Stimulated activated CD4-positive, alpha-beta T cell treated with anti-CD3 and anti-CD28 coated beads, Interleukin-2, amount 100 ng/mL, for 24 hours (primary cell): ENCODE results near the gene MAPK10.

ENCODE experiments used
- DNase-seq, 2 donors: peaks; one replicate each; pipeline ENCODE4 v3.0.0-alpha.2; 2020

The MAPK10 gene

DNA sequence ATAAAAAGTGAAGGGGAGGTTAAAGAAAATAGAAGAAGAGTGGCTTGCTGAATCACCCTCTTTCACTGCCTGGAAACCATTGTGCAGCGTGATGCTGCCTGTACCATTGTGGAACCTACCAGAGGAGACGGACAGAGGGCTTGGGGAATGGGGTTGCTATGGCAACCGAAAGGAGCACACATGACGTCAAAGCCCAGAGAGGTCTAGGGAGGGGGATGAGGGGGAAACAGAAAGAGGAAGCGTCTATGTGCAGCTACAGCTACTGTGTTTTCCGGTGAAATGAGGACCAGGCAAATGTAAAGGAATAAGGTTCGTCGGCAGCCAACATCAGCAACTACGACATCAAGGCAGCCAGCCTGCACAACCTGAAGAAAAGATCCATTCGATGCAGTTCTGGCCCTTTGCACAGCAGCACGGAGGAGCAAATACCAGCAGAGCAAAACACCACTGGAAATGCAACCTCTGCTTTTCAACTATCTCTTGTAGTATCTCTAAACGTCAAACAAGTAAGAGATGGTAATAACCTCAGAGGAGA lies at the start of gene MAPK10:
Gene MAPK10, minus strand, starts transcription at position 110 of the 535 bp plus-strand sequence.
- DNase-seq, result peak; percentile 24

GRCh38 chr4:86403575-86403974 lies 43.7 kb upstream of the MAPK10 start:
- DNase-seq, result no peak

DNA sequence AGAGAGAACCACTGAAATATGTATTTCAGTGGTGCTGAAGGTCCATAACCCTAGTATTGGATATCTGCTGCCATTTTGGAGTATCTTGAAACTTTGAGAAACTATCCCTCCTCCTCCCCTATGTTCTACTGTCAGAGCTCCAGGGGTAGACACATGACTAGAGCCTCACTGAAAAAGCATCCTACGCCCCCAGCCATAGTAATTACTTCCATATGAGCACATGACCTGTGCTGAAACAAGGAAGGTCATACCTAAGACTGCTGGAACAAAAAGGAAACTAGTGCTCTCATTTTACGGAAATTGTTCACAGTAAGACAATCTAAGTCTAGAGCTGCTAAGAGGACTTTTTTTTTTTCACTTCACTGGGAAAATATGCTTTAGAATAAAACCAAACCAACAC lies 42.0 kb upstream of the MAPK10 start:
- DNase-seq, result no peak

- no peak for DNase-seq
Observed at GRCh38 chr4:86400216-86400615, 40.4 kb upstream of the MAPK10 start.

DNA sequence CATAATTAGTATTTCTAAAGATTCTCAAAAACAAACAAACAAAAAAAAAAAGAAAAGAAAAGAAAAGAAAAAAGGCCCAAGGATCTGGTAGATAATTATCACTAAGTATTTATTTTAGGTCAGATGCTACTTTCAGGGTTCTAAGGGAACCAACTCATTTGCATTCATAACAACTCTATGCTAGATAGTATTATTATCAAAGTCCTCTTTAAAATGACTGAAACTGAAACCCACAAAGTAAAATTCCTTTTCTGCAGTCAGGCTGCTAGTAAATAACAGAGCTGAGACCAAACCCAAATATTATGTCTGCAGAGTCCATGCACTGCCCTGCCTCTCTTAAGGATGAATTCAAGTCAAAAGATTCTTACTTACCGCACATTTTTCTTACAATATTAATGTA lies 38.3 kb upstream of the MAPK10 start:
- no peak for DNase-seq

DNA sequence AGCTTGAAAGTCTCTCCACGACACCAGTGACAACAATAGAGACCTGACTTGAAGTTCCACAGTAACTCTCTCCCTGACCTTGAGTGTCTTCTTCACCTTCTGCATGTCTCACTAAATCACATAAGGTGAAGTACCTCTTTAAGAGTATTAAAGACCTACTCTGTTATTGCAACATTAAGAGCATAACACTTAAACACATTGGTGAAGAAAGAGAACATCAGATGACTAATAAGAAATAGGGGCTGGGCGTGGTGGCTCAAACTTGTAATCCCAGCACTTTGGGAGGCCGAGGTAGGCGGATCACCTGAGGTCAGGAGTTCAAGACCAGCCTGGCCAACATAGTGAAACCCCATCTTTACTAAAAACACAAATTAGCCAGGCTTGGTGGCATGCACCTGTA lies 33.9 kb upstream of the MAPK10 start:
- no peak for DNase-seq

- no peak for DNase-seq
Observed at GRCh38 chr4:86389664-86390063, 29.8 kb upstream of the MAPK10 start.

DNA sequence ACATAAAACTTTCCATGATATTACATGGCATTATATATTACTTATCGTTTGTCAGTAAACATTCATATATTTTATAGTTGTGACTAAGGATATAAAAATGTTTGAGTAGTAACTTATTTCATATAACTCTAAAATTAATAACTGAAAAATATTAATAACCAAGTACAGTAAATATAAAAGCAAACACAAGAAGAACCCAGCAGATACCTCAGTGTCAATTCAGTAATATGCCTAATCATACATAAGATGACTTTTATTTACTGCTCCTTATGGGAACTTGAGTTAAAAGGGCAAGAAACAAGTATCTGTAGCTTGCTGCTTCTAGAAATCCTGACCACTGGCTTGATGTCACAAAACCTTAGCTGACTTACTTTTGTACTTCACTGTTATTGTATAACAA lies 28.4 kb upstream of the MAPK10 start:
- no peak for DNase-seq

- no peak for DNase-seq
Observed at GRCh38 chr4:86386817-86387415, 27.1 kb upstream of the MAPK10 start.

DNA sequence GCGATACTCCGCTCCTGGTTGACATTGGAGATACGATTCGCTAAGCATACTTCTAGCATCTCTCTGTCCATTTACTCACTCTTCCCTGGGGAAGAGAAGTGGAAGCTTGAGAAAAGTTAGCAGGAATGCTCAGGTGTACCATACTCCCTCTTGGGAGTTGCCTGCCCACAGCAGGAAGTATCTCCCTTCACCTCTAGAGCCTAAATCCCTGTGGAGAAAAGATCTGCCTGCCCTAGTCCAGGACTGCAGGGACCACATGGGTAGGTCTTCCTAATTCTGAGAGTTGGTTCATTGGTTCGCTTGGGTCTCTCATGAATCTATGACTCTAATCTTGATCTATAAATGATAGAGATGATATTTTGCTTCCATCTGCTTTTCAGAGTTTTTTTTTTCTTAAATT lies 26.3 kb upstream of the MAPK10 start:
- no peak for DNase-seq

DNA sequence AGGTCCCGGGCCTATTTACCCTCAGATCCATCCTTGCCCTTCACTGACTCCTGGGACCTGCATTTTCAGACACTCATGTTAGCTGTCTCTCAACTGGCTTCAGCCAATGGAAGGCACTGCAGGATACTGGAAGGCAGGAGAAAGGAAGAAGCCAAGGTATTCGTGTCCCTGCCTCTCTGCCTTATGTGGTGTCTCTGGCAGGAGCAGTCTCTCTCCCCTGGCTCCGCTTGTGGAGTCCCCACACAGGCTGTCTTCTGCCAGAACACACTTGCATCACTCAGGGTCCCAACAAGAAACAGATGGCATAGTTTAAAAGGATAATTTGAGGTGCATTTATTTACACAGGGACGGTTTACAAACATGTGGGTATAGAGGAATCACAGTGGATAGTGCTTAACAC lies 21.6 kb upstream of the MAPK10 start:
- DNase-seq, result no peak

GRCh38 chr4:86380181-86380724 lies 20.4 kb upstream of the MAPK10 start:
- no peak for DNase-seq

GRCh38 chr4:86376850-86377249 lies 17.0 kb upstream of the MAPK10 start:
- no peak for DNase-seq

DNA sequence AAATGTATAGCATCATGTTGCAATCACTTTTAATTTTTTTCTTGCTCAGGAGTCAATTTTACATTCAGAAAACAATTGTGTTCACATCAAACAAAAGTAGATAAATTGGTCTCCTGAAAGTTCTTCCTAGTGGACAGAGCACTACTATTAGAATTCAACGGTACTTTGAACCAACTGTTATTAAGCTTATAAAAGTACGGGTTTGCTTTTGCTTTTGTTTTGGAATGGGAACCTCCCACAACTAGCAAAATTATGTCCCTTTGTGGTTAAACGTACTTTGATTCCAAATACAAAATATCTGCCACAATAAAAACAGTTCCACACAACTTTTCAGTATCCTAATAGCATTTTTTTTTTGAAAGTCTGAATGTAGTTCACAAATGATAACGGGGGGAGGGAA lies 8.6 kb upstream of the MAPK10 start:
- DNase-seq, result no peak

DNA sequence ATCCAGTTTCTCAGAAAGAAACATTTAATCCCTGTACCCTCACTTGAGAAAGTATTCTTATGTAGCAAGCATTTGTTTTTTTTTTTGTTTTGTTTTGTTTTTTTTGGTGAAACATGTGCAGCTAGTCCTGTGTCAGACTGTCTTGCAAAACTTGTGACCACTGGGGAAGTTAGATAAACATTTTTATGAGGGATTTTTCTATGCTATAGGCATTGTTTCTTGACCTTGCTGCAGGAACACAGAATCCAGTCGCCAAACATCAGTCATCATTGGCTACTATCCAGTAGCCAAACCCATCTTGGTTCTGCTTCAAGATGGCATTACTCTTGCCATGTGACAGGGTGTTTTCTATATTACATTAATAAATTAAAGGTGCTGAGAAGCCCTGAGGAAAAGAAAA lies 7.7 kb upstream of the MAPK10 start:
- no peak for DNase-seq

DNA sequence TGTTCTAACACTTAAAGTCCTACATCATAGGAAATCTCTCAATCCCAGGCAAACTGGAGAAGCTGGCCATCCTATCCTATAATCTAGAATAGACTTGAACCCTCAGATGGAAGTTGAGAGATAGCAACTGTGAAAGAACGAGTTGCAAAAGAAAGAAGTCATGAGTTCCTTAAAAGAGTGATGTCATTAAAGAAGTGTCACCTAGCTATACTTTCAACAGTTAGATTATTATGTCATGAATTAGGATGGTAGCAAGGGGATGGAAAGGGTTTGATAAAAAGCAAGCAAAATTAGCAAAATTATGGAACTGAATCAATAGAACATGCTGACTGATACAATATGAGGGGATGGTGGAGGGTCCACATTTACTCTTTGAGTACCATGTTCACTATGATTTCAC lies 7.1 kb upstream of the MAPK10 start:
- no peak for DNase-seq

DNA sequence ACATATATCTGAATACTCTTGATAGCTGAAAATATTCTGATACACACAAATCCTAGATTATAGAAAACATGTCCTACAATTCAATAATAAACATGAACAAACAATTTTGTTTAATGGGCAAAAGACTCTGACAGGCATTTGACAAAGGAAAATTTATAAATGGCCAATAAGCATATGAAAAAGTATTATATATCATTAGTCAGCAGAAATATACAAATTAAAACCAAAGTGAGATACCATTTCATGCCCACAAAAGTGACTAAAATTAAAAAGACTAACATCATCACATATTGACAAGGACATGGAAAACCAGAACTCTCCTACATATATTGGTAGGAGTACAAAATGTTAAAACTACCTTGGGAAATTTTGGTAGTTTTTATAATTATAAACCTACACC lies 2.7 kb upstream of the MAPK10 start:
- DNase-seq, result no peak

- DNase-seq, result no peak
Observed at GRCh38 chr4:86358257-86358656, 1.6 kb downstream of the MAPK10 start.

GRCh38 chr4:86357608-86358007 lies 2.2 kb downstream of the MAPK10 start:
- DNase-seq, result no peak

DNA sequence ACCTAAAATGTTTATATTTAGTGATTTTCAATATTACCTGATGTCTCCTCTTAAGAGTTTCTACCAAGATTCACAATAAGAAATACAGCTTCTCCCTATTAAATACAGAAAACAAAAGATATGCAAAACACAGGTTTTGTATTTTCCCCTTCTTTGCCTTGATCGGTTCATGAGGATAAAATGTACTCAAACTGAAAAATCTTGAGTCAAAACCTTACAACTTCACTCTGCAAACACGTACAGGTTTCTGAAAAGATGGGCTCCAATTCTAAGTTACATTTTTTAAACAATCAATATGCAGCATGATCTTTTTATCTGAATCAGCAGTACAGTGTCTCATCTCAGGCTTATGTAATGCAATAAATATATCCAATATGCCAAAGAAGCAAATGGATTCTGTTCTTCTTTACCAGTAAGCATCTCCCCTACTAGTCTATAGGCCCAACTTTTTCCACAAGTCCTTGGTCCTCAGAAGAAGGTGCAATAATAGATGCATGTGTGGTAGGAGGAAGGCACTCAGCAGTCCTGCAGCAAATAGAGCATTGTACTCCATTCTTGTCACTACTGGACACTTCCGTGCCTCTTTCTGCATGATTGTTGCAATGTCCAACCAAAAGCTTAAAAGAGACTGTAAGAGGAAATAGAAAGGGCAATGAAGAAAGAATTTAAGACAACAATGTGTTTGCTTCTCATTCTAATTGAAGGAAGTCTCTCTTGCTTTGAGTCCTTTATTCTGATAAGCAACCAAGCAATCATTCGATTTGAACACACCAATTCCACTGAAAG lies 3.2 kb downstream of the MAPK10 start:
- no peak for DNase-seq

DNA sequence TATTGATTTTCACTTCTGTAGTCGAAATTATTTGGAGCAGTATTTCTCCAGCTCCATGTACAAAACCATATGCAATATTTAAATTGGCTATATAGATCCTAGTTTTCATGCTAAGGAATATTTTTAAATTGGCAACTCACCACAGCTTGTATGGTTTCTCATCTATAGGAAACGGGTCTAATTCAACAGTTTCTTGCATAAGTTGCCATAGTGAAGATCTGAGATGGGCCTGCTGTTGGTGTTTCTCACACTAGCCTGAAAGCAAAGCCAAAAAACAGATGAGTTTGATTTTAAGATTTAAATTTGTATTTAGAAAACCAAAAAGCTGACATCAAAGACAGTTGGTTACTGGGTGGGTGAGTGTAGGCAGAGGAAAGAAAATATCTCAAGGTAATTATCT lies 5.5 kb downstream of the MAPK10 start:
- DNase-seq, result no peak

DNA sequence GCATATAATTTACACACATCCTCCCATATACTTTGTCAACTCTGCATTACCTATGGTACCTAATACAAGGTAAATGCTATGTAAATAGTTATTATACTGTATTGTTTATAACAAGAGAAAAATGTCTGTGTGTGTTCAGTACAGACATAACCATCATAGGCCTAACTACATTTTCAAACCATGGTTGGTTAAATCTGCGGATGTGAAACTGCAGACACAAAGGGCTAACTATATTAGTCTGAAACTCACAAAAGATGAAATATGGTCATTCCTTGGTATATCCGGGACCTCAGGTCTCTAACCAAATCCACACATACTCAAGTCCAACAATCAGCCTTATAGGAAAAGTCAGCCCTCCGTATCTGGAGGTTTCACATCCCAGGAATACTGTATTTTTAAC lies 13.5 kb downstream of the MAPK10 start:
- no peak for DNase-seq

DNA sequence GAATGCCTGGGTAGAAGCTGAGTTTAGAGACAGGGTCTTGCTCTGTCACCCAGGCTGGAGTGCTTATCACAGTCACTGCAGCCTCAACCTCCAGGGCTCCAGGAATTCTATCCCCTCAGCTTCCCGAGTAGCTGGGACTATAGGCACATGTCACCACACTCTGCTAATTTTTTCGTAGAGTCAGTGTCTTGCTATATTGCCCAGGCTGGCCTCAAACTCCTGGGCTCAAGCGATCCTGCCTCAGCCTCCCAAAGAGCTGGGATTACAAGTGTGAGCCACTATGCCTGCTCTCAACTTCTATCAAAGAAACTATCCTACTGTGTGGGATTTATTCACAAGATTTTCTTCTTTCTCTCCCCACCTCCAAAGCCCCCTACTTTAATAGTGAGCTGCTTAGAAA lies 15.7 kb downstream of the MAPK10 start:
- no peak for DNase-seq

DNA sequence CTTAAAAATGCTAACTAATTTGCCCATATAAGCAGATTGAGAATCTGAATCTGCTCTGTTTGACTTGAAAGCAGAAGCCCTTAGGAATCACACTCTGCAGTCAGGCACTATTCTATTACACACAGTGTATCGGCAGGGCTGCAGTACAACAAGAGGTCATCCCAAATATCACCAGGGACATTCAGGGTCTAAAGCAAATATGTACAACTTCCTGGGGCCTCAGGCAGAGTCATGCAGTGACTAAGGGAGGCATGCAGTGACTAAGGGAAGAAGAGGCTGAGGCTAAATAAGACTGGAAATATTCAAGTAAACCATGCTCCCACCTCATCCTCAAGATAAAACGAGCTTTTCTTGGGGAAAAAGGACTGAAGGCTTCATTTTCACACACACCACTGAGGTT lies 20.9 kb downstream of the MAPK10 start:
- no peak for DNase-seq
